ENCODE measurements around the gene TMC1. TPM values are rescaled to one million over a fixed set of nuclear protein-coding genes. Genes with fewer than 3 reads are reported as not detected.

Gene TMC1
- total RNA-seq, 1 donor from 2014 or later = 0.15 TPM

DNA sequence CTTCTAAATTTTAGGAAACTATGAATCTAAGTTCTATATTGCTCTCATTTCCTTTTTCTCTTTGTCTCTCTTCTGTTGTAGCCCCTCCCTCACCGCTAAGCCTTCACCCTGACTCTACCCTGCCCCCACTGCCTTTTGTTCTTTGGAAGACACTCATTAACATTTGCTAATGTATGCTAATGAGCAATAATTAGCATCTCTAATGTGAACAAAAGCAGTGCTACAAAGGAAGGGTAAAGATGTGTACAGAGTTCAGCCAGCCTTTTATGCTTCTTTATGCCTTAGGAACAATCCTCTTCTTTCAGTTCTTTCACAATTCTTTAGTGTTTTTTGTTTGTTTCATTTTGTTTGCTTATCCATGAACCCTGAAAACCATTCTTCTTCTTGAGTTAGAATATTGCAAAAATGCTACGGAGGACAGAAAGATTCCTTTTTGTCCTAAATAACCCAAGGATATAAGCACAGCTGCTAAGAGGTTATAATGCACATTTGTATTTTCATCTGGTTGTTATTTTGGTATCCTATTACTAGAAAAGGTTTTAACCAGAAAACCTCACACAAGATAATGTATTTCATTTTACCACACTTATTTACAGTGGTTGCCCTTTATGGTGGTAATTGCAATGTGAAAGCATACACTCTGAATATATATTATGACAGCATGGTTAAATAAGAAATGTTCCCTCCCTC lies 159.3 kb downstream of the TMC1 start:
- DNase-seq (ENCODE audit: low read depth) = no peak

DNA sequence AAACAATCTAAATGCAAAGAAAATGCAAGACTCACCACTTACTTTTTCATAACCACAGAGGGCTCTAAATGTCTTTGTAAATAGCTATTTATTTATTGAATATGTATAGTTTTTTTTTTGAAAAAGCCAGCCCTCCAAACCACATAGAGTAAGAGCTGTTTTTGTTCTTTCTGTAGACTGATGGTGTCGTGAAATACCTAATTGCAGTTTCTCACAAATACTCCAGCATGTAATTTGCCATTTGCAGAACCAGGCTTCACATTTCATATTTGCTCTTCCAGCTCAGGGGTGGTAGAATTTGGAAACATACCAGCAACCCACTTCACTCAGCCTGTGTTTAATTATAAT lies 159.8 kb downstream of the TMC1 start:
- no peak for DNase-seq (ENCODE audit: low read depth)

DNA sequence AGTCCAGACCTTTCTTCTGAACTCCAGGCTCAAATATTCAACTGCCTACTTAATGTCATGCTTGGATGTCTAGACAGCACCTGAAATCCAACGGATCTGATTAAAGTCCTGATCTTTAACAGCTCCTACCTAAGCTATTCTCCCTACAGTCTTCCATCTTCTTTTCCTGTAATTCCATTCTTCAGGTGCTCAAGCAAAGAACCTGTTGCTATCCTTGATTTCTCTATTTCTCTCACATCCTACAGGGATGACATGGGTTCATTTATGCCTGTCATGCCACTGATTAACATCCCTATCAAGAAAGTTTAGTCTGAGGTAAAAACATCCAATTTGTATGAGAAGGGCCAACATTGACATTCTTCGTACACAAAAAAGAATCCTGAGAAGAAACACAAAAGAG lies 163.2 kb downstream of the TMC1 start:
- DNase-seq (ENCODE audit: low read depth) = no peak

DNA sequence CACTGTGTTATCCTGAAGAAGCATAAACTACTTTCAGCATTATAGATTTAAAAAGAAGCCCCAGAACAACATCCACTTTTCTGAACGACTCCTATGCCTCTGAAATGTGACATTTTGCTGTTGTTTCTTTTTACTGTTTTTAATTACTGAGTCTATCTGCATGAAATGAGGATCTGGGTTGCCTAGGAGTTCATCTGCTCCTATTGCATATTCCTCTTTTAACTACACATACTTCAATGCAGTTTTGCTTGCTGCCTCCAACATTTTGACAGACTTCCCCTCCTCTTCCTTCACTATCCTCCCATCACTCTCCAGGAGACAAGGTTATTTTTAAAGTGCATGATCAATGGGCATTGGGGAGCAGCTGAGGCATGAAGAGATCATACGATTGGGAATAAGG lies 164.5 kb downstream of the TMC1 start:
- no peak for DNase-seq (ENCODE audit: low read depth)

DNA sequence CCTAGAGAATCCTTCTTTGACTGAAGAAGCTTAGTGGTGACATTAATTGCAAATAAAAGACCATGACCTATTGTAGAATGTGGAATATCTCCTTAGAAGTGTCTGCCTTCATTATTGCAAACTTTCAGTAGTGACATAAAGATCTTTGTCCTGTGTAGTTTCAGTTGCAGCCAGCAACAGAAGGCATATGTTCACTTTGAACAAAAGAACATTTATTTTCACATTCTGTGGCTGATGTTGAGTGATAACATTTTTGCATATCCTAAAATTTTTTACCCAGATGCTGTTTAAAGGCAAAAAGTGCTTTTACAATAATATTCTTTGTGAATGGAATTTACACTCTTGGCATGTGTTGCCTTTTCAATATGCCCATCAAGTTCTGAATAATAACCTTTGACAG lies 165.9 kb downstream of the TMC1 start:
- no peak for DNase-seq (ENCODE audit: low read depth)

DNA sequence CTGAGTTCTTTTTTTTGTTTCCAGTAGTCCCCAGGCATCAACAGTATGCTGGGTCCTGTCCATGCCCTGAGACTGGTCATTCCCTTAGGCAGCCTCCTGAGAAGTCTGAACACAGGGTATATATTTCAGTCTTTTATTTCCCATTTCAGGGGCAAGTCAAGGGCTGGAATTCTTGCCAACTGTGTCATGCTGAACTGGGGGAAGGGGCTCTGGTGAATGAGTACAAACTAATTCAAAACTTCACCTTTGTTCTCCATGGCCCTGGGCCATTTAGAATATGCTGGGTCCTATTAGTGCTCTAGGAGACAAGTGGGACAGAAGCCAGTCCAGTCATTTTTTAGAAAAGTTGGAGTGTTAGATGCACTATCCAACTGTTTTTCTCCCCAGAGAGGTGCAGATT lies 170.3 kb downstream of the TMC1 start:
- peak; percentile 57 for DNase-seq (ENCODE audit: low read depth)

DNA sequence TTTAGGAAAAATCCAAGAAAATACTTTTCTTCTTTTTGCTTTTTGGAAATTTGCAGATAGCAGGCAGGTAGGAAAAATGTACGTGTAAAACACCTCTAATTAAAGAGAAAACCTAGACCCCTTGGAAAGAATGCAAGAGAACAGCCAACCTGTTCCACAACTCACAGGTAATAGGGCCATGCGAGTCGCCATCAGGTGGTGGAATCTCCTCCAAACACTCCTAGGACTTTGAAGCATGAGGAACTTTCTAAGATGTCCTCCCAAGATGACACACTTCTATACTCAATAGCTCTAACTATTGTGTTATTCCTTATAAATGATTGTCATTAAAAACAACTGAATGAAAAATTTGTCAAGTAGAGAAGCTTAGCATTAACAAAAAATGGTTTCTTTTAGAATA lies 174.0 kb downstream of the TMC1 start:
- DNase-seq (ENCODE audit: low read depth) = no peak

DNA sequence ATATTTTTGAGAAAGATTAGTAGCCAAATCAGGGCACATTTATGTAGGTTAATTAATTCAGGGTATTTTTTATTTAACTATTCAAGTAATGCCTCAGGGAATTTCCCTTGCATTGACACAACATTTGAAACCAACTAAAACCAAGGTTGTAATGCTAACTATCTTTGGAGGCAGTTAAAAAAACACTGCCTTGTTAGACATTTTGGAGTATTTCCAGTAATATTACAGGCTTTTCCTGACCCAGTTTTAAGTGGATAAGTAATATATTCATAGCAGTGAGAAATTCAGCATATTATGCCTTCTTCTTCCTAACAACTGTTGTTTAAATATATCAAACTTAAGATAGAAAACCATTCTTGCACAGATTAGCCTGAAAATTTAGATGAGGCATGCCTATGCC lies 175.1 kb downstream of the TMC1 start:
- DNase-seq (ENCODE audit: low read depth) = peak; percentile 64

DNA sequence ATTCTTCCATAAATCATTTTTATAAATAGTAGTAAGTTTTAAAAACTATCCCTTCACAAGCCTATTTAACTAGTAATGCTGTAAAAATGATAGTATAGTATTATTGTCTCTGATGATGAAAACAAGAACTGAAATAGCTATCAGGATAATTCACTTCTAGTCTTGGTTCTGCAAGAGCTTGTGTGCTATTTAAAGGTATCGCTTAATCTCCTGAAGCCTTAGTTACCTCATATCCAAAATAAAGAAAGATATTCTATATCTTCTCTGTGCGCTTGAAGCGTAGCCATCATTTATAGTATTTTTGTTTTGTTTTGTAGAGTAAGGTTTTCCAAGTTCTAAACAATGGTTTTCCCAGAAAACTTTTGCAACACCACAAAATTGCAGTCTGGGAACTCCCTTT lies 180.1 kb downstream of the TMC1 start:
- DNase-seq (ENCODE audit: low read depth) = no peak

DNA sequence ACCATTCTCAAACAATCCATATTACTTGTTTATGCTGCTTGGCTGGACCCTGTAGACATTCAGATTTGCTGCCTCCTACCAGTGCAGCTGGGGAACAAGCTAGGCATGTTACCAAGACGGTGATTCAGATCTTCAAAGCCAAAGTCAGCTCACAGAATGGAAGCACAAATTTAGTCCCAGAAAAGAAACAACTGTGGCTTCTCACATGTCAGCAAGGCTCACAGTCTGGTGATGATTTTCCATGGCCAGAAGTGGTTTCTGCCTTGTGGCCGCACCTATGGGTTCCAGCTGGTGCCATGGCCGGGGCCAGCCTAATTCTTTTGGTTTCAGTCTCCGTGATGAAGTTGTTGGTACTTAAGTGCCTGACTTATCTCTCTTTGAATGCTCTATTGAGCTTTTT lies 182.2 kb downstream of the TMC1 start:
- no peak for DNase-seq (ENCODE audit: low read depth)

DNA sequence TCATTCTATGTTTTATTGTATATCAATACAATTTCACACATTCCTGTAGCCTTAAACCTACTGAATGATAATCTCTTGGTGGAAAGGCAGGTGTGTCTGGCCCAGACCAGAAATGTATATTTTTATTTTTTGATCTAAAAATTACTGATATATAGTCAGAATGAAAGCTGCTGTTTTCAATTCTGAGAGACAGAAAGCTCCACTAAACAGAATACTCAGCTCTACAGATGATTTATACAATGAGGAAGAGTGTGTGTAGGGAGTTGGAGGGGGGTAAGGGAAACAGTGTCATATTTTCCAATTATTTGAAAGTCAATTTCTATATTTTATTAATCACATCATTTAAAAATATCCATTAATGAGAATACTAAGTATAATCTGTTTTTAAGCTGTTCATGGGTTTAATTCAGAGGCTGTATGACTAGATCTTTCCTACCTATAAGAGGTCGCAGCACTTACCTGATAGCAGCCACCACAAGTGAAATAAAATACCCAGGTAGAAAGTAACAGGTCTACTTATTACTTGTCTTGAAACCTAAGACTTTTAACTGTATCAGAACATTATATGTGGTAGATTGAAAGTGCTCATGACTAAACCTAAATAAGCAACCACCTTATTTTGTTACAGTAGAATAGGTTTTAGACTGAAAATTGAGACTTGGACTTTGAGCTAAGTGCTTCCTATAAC lies 183.4 kb downstream of the TMC1 start:
- DNase-seq (ENCODE audit: low read depth) = no peak

DNA sequence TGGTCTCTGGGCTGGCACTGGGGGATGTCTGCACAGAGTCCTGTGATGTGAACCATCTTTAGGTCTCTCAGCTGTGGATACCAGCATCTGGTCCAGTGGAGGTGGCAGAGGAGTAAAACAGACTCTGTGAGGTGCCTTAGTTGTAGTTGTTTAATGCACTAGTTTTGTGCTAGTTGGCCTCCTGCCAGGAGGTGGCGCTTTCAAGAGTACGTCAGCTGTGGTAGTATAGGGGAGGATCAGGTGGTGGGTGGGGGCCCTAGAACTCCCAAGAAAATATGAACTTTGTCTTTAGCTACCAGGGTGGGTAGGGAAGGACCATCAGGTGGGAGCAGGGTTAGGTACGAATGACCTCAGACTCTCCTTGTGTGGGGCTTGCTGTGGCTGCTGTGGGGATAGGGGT lies 197.1 kb downstream of the TMC1 start:
- no peak for DNase-seq (ENCODE audit: low read depth)

DNA sequence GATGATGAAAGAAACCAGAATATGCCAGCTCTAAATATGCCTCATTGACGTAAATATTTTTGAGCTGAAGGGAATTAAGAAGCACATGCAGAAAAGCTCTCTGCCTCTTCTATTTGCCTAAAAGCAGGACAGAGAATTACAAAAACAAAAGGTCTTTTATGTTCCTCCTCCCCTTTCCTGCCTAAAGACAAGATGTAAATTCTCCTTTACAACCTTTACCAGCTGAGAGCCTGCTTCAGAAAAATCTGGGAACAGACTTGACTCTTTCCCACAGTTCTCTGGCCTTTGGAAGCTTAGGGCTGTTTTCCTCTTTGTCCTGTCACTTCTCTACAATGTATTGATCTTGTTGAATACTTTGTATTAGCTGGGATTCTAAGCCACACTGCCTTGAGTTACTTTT lies 199.7 kb downstream of the TMC1 start:
- DNase-seq (ENCODE audit: low read depth) = no peak

DNA sequence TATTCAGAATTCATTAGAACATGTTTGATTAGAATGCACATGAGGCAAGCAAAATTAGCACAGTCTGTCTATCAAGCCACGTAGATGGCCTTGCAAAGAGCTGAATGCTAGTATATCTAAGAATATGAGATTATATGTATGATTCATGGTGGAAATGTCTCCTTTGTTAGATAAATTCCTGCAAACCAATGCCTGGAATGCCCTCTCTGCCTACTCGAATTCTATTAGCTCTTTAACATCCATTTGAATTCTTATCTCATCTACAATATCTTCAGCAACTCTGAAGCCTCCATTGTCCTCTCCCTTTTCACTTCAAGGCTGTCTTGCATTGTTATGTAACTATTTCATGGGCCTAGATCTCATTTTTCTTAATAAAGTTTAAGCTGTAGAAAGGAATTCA lies 205.5 kb downstream of the TMC1 start:
- DNase-seq (ENCODE audit: low read depth) = peak; percentile 15

DNA sequence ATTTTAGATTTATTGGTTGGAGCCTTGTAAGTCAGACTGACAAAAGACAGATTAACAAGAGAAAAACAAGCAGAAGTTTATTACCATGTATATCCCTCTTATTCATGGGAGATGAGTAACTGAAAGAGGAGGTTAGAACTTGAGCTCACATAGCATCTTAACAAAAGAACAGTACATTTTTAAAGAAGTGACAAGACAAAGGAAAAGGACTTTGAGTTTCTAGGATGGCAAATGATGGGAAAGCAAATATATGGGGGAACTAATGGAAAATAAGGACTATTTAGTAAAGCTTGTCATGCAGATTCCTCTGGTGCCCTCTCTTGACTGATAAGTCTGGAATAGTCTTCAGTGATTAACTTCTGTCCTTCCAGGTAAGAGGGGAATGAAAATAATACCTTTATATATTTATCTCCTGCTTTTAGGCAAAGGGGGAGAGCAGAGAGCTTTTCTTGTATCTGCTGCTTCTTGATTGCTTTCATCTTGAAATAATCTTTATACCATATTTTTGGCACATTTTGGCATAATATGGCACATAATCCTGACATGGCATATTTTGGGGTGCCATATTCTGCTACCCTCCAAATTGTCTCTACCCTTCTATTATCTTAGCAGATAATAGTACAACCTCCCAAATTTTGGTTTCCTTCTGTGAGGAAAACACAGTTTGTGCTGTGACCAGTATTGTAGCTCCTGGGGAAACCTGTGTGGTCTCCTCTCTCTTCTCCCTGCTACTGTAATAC lies 206.8 kb downstream of the TMC1 start:
- peak; percentile 15 for DNase-seq (ENCODE audit: low read depth)

DNA sequence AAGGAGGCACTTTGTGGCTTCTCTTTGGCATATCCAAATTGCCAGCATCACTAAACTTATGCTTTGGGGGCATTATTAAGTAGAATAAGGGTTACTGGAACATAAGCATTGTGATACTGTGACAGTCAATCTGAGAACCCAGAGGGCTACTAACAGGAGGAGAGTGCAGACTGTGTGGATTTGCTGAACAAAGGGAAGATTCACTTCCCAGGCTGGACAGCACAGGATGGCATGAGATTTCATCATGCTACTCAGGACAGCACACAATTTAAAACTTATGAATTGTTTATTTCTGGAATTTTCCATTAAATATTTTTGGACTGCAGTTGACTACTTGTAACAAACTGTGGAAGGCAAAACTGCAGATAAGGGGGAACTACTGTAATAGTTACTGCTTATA lies 212.5 kb downstream of the TMC1 start:
- DNase-seq (ENCODE audit: low read depth) = no peak

DNA sequence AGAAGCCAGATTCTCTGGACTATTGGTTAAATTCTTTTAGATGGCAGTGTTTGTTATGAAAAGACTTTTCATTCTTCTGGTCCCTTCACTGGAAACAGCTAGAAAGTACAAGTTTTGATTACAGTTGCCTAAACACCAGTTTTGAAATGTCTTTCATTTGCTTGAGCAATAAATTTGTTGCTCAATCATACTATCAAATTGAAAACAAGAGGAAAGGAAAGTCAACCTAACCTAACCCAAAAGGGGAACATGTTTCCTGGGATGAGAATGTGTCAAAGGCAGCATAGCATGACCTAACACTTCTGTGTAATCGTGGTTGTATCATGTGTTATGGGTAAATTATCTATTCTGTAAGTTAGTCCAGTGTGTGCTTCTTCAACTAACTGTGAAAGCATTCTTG lies 213.2 kb downstream of the TMC1 start:
- DNase-seq (ENCODE audit: low read depth) = peak; percentile 80

DNA sequence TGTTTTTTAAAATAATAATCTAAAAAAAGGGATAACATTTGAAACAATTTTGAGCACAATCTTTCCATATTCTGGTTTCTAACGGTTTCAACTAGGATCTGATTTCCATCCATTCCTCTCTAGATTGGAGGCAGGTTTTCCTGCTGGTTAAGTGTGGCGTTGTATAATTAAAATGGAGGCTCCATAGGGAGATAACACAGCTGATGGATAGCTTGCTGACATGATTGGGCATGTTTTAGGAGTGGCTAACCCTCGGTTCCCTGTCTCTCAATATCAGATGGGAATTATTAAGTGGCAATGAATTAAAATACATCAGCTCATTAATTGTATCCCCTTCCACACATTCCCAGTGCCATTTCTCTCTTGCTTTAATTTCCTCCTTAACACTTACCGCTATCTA lies 222.4 kb downstream of the TMC1 start:
- DNase-seq (ENCODE audit: low read depth) = no peak

DNA sequence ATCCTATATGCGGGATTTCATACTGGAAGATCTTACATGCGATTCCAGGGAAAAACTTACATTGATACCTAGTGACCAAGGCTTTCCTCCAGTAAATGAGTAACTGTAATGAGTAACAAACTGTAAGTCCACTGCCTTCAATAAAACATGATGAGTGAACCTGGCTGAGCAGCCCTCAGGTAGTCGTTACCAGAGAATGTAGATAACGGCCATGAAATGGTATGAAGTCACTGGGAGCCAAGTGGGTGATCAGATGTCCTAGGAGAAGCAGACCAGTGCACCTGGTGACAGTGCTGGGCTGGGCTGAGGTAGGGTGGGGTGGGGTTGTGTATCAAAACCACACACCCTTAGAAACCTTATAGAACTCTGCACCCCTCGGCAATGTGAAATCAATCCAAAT lies 227.9 kb downstream of the TMC1 start:
- peak; percentile 76 for DNase-seq (ENCODE audit: low read depth)

DNA sequence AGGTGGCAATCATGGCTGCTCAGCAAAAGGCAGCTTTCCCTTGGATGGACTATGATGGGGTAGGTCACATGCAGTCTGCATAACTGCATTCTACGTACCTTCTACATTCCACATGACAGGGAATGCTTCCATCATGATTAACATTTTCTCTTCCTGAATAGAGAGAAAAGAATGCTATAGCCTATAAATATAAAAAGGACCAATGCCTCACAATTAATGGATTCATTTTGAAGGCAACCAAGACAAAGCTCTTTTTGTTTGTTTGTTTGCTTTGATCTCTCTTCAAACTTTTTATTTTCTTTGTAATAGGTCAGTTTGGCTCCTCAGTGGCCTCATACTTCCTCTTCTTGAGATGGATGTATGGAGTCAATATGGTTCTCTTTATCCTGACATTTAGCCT lies 230.1 kb downstream of the TMC1 start:
- DNase-seq (ENCODE audit: low read depth) = no peak

DNA sequence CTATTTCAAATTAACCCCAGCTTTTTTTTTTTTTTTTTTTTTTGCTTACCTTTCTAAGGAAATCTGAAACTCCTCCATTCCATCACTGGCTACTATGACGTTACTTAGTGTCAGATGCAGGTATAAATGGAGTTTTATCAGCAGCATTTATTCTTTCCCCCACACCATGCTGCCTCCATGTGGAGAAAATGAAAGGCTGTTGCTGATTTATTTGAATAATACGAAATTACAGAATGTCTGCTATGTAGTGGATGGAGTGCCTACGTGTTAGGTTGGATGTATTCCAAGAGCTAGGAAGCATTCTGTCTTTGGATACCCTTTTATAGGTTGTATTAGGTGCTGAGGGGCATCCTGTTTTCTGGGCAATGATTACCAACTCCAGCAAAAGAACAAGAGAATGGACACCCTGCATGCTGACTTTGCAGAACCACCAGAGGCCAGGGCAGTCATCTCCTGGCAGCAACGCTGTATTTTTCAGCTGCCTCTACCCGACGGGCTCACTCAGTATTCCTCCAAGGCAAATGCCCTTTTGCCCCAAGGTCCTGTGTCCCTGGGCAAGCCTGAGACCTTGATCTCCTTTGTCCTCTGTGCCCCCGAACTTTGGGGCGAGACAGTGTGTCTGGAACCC lies 232.0 kb downstream of the TMC1 start:
- peak; percentile 66 for DNase-seq (ENCODE audit: low read depth)

DNA sequence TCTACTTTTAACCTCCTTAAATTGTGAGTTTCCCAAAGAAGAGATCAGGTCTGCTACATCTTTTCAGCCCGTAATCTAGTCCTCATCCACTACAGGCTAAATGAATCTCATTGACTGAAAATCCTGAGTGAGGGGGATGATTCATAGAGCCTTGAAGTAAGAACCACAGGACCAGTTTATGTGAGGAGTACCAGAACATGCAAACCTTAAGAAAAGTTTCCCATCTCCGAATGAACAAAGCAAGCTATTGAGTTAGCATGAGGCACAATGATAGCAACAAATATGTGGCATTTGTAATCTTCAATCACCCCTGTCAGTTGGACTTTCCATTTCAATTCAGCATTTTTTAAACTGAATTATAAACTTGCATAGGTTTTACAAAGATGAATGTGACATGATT lies 234.4 kb downstream of the TMC1 start:
- no peak for DNase-seq (ENCODE audit: low read depth)

DNA sequence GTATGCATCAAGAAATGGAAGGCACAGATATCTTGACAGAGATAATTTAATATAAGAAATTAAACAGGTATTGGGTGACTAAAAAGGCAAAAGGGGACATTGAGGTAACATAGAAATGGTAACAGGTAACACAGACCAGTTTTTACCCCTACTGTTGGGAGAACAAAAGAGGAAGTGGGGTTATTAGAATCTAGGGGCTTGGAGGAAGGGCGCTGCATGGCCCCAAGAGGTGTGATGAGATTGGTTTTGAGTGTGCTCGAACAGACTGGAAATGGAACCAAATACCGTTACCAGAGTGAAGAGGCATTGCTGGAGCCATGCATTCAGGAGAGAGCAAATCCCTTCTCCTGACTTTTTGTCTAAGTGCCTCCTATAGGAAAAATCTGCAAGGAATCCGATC lies 237.5 kb downstream of the TMC1 start:
- DNase-seq (ENCODE audit: low read depth) = no peak
